NCI-H1417 (cell line): ENCODE results near the gene CISH.

ENCODE experiments used
- DNase-seq, 3 experiments: peaks; one replicate each; lab custom pipeline; 2025; lab: John Stamatoyannopoulos, UW

The CISH gene

GRCh38 chr3:50637011-50637410, 25.4 kb upstream of the CISH start:
- no peak for DNase-seq

GRCh38 chr3:50635066-50635465, 23.5 kb upstream of the CISH start:
- no peak for DNase-seq

GRCh38 chr3:50633230-50633790, 21.7 kb upstream of the CISH start:
- DNase-seq, result no peak

- DNase-seq, result no peak
Observed at GRCh38 chr3:50632450-50632849, 20.9 kb upstream of the CISH start.

GRCh38 chr3:50630877-50631276, 19.3 kb upstream of the CISH start:
- peak; percentile 52 to 81 (median 53) for DNase-seq

DNA sequence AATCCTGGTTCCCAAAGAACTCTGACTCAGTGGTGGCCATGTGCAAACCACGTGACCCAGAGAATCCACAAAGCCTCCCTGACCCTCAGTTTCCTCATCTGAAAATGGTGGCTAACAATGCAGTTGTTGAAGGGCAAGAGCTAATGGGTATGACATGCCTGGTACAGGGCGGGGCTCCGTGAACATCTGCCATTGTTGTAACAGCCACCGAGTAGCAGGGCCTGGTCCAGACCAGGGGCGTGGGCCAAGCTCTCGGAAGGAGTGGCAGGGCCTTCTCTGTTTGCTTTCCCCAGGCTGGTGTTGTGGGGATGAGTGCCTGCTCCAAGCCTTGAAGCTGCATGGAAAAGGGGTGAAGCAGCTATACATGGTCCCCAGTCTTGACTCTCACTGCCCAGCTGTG, 18.8 kb upstream of the CISH start:
- no peak for DNase-seq

- no peak for DNase-seq
Observed at GRCh38 chr3:50628601-50629000, 17.0 kb upstream of the CISH start.

DNA sequence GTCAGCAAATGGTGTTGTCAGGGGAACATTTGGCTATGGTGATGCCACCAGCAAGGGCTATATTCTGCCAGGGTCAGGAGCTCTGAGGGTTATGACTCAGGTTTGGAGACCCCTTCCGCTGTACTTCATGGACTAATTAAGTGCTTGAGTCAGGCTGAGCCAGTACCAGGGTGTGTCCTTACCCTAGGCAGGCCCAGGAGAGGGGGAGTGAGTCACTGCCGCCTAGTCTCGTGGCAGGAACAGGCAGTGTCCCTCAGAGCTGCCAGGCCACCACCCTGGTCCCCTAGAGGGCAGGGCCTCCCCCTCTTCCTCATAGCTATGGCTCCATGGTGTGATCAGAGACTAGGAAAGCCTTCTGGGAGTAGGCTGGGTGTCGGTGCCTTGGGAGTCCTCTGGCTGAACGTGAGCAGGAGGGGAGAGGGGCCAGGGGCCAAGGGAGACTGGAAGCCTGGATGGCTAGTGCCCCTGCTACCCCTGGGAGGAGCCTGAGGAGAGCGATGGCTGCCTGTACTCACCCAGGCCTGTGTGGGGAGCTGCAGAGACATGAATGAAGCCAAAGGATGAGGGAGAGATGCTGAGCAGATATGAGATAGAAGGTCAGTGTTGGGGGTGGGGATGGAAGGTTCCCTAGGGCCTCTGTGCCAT, 16.0 kb upstream of the CISH start:
- DNase-seq, result peak in 1 of 3 experiments; percentile 5

DNA sequence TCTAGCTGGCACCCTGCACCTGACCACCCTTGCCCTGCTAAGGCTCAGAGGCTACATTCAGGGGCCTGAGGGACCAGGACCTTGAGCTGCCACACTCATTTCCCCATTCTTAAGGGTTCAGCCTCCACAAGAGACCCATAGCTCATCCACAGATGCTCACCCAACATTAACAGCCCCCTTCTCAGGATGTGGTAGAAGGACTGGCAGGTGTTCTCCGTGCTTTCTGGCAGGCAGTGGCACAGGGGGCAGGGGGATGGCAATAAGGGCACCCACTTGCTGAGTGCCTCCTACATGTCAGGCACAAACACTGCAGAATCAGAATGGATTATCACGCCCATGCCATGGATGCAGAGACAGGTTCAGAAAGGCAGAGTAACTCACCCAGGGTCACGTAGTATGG, 14.8 kb upstream of the CISH start:
- DNase-seq, result no peak

DNA sequence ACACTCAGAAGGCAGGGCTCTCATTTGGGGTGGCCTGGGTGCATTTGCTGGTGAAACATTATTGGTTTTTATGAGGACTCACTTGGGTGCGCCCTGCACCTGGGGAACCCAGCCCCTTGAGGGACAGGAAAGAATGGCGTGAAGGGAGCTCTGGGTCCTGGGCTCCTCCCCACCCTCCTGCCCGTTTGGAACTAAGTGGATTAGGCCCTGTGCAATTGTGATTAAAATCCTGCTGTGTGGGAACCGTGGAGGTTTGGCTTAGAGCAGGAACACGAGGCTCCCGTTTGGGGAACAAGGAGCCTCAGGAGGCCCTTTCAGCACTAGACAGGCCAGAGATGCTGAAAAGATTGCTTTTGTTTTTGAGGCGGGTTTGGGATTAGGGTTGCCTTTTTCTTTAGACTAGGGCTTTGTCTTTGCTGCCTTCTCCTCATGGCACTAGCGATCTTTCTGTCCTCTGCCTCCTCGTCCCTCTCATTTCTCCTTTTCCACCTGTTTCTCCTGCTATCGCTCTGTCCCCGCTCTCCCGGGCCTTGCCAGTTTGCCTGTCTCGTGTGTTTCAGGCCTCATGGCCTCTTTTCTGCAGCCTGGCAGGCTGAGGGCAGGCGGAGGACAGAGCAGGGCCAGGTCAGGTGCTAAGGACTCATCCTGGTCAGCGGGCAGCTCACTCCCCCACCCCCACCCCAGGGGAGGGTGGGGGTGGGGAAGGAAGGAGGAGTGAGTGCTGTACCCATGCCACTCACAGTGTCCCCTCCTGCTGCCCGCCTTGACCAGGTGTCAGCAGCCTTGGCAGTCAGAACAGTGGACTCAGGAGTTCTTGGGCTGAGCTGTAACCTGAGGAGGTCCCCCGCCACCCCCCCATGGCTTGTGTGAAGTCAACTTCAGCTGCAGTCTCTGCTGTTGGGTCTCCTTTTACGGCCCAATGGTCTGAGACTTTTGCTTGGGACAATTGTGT, 13.9 kb upstream of the CISH start:
- DNase-seq, result no peak

- DNase-seq, result no peak
Observed at GRCh38 chr3:50624634-50625033, 13.1 kb upstream of the CISH start.

DNA sequence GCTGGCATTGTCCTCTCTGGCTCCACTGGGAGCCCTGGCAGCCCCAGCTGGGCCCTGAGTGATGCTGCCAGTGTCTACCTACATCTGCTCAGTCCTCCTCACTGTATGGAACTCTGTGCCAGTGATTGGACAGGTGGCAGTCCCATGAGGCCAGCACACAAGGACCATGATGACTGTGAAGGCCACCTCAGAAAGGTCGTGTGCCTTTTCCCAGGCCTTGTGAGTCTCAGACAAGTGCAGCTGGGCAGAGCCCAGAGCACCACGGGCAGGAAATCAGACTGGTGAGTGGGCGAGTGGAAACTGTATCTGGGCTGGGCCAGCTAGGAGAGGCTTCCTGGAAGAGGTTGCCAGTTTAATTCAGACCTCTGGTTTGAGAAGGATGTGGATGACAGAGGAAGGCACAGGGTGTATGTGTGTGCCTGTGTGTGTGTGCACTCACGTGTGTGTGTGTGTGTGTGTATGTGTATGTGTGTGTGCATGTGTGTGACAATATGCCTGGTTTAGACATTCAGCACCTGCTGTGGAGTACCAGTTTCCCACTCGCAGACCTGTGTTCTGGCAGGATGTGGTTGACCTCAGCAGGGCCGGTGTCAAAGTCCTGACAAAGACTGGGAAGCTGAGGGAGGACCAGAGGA, 12.4 kb upstream of the CISH start:
- no peak for DNase-seq

DNA sequence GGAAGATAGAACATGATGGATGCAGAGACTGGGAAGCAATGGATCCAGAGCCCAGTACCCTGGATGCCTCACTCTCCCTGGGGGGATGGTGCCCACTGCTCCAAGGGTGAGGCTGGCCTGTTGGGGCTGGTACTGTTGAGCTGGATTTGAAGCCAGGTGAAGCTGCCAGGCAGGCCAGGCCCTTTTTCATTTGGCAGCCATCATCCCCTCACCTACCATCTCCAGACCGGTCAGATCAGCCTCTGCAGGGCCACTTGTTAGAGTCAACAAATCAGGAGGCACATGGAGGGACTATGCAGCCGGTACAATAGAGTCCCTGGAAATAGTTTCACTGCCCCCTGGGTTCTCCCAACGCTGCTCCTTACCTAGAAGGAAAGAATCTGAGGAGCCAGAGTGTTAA, 11.3 kb upstream of the CISH start:
- no peak for DNase-seq

- DNase-seq, result no peak
Observed at GRCh38 chr3:50620820-50621219, 9.2 kb upstream of the CISH start.

- no peak for DNase-seq
Observed at GRCh38 chr3:50620420-50620819, 8.8 kb upstream of the CISH start.

- no peak for DNase-seq
Observed at GRCh38 chr3:50617911-50618481, 6.4 kb upstream of the CISH start.

DNA sequence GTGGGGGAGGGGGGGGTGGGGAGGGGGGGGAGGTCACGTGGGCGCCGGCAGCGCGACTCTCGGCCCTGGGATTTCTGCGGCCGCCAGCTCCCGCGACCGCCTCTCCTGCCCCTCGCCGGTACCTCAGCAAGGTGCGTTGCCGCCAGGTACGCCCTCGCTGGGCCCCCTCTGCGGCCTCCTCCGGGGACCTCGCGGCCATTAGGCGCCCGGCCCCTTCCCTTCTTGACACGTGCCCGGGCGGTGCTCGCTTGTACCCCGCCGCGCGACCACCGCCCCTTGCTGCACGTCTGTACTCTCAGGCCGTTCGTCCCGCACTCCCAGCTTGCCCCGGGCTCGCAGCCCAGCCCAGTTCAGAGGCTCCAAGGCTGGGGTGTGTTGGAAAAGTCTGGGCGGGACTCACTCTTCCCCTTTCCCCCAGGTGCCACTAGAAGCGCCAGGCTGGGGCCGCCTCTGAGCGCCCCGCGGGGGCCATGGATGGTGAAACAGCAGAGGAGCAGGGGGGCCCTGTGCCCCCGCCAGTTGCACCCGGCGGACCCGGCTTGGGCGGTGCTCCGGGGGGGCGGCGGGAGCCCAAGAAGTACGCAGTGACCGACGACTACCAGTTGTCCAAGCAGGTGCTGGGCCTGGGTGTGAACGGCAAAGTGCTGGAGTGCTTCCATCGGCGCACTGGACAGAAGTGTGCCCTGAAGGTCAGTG, 5.7 kb upstream of the CISH start, which contains the start of gene MAPKAPK3:
Gene MAPKAPK3 (plus strand): TSS at position 56 of the 696 bp plus-strand sequence. CDS start 415 bp downstream, at position 471.
- DNase-seq, result peak in 2 of 3 experiments; percentile 23 to 47

DNA sequence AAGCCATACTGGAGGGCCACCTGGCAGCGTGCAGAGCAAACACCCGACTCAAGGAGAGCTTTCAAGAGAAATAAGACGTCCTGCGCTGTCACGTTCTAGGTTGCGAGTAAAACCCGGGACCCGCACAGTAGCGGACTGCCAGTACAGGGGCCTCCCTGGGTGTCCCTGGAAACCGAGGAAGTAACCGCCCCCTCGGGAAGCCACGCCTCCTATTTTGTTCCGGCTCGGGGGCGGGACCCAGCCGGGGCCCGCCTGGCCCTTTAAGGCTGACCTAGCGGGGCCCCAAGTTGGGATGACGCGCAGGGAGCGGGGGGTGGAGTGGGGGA, 5.2 kb upstream of the CISH start:
- DNase-seq, result peak; percentile 77 to 85 (median 79)

DNA sequence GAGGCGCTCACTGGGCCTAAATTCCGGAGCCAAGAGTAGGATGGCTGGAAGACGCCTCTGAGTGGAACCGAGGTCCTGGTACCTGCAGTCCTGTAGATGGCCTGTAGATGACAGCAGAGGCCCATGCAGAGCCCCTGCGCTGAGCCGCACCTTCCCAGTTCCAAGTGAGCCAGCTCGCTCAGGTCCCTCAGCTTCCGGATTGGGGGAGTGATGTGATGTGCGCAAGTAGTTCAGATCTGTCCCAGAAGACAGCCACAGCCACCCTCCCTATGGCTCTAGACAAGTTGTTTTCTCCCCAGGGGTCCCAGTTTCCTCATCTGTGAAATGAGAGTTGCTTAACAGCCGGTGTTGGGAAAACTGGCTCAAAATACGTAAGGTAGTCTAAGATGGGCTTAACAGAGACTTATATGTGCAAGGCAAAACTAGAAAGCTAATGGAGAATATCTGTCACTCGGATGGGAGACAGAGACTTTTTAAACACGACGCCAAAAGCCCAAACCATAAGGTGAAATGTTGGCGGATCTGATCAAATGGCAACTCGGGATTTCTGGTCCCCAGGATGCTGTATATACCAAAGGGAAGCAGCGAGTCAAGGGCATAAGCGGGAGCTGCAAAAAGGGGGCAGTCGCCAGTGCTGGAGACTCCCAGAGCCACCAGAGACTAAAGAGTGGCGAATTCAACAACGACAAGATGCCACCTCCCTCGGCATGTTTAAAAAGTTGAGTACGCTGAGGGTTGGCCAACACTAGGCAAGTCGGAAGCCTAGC, 4.6 kb upstream of the CISH start:
- peak; percentile 66 to 84 (median 73) for DNase-seq

- no peak for DNase-seq
Observed at GRCh38 chr3:50615190-50615589, 3.6 kb upstream of the CISH start.
